ENCODE data around the gene CECR2. TPM values are rescaled to one million over a fixed set of nuclear protein-coding genes. Genes with fewer than 3 reads are reported as not detected.

Gene CECR2
- polyA plus RNA-seq, 1 of the 3 experiments (the other 2 are of a cell fraction) = not detected

GRCh38 chr22:17350292-17350691 lies 19.0 kb upstream of the CECR2 start:
- POLR2A ChIA-PET = interaction anchor here (0.6 kb wide), 1 partner anchor 36 kb away, joined by 3 read pairs; no protein-coding TSS in a partner anchor
- TF ChIP-seq ELF1 (IDR thresholded peaks at IDR 0.05) (no peak), FOSL2 (IDR thresholded peaks at IDR 0.05; ENCODE audit: borderline replicate concordance, low read depth) (no peak), PBX3 (IDR thresholded peaks at IDR 0.05) (no peak), ZBTB33 (IDR thresholded peaks at IDR 0.05; ENCODE audit: borderline replicate concordance, low read depth) (no peak), RCOR1 (IDR thresholded peaks at IDR 0.05; ENCODE audit: low read length) (no peak), JUND (IDR thresholded peaks at IDR 0.05) (no peak), FOXM1 (IDR thresholded peaks at IDR 0.05; ENCODE audit: low read depth) (no peak), REST (IDR thresholded peaks at IDR 0.05; ENCODE audit: low read depth, low read length) (no peak), RFX5 (IDR thresholded peaks at IDR 0.05; ENCODE audit: low read length) (no peak), TEAD4 (IDR thresholded peaks at IDR 0.05; ENCODE audit: borderline replicate concordance, insufficient read depth) (no peak), USF2 (IDR thresholded peaks at IDR 0.05; ENCODE audit: borderline replicate concordance, low read depth, low read length) (no peak), SIN3A (IDR thresholded peaks at IDR 0.05; ENCODE audit: borderline replicate concordance, low read depth, low read length) (no peak), GABPA (IDR thresholded peaks at IDR 0.05; ENCODE audit: low read depth) (no peak), TCF12 (IDR thresholded peaks at IDR 0.05) (no peak), RXRA (IDR thresholded peaks at IDR 0.05; ENCODE audit: borderline replicate concordance, low read depth) (no peak), CTCF (IDR thresholded peaks at IDR 0.05) (no peak), EZH2phosphoT487 (IDR thresholded peaks at IDR 0.05; ENCODE audit: borderline replicate concordance, low read depth) (no peak), SMC3 (IDR thresholded peaks at IDR 0.05; ENCODE audit: low read depth, low read length) (no peak), POLR2AphosphoS5 (IDR thresholded peaks at IDR 0.05; ENCODE audit: low read depth, low read length) (no peak), IRF3 (IDR thresholded peaks at IDR 0.05; ENCODE audit: low read depth, low read length) (no peak)
- Histone ChIP-seq H3K36me3 (replicated peaks in 1 of 2; ENCODE audit: control insufficient read depth in 1 of 2, insufficient read depth in 2 of 2, low read length in 1 of 2) (no peaks in the 10 kb centered on the region), H3K9me2 (no peaks in the 10 kb centered on the region), H3K27me3 (ENCODE audit: insufficient read depth) (peaks cover 17% of the 10 kb centered on the region; the same call in 1 of the 2 replicates), H3K9ac (no peak overlapping the region), H3K4me2 (no peak overlapping the region), H3K4me1 (ENCODE audit: control insufficient read depth in 1 of 2, insufficient read depth in 2 of 2, low read depth in 1 of 2, low read length in 1 of 2) (no peaks in the 10 kb centered on the region), H3F3A (replicated peaks; ENCODE audit: insufficient read depth) (no peaks in the 10 kb centered on the region), H4K20me1 (ENCODE audit: insufficient read depth) (no peaks in the 10 kb centered on the region), H3K4me3 (ENCODE audit: low read depth in 2 of 2, low read length in 1 of 2) (no peak overlapping the region), H2AFZ (ENCODE audit: low read depth) (no peak overlapping the region), H3K79me2 (ENCODE audit: insufficient read depth) (no peaks in the 10 kb centered on the region), H3K9me3 (no peaks in the 10 kb centered on the region), H3K27ac (ENCODE audit: low read depth in 2 of 2, low read length in 1 of 2) (no peak overlapping the region)
- 0% methylated on average over 3 of the region's 3 CpGs for WGBS (ENCODE audit: low lambda C conversion rate)
- DNase-seq = no peak
- CTCF ChIA-PET = no interaction called here
